Activated CD4-positive, alpha-beta T cell treated with anti-CD3 and anti-CD28 coated beads for 4 hours (primary cell): ENCODE results near the gene MAP6.
"Not testable (repeated sequence)": the region's sequence is repeated elsewhere in the genome, so short reads cannot be mapped to it uniquely, and the experiment has no call there.

ENCODE experiments used
- DNase-seq, 2 donors: peaks; one replicate each; pipeline ENCODE4 v3.0.0-alpha.2; 2020

Gene MAP6

GRCh38 chr11:75668451-75669297 lies at the start of gene MAP6:
TSS of gene MAP6 (minus strand) at chr11:75669038. CDS start at chr11:75668369, 669 bp downstream.
- DNase-seq: no peak

- no peak for DNase-seq
Measured at GRCh38 chr11:75717608-75718418, 49.0 kb upstream of the MAP6 start, which contains the start of gene MOGAT2. TSS of gene MOGAT2 (plus strand) at chr11:75717838. CDS start at chr11:75717889, 51 bp downstream.

- no peak for DNase-seq
Measured at GRCh38 chr11:75716659-75717058, 47.8 kb upstream of the MAP6 start.

GRCh38 chr11:75715688-75716087 lies 46.9 kb upstream of the MAP6 start:
- DNase-seq: no peak

- no peak for DNase-seq
Measured at GRCh38 chr11:75714211-75714610, 45.4 kb upstream of the MAP6 start.

- peak; percentile 60 to 61 for DNase-seq
Measured at GRCh38 chr11:75706260-75706729, 37.5 kb upstream of the MAP6 start.

GRCh38 chr11:75705541-75705940 lies 36.7 kb upstream of the MAP6 start:
- DNase-seq: no peak

GRCh38 chr11:75703695-75704237 lies 34.9 kb upstream of the MAP6 start:
- no peak for DNase-seq

GRCh38 chr11:75700940-75701339 lies 32.1 kb upstream of the MAP6 start:
- no peak for DNase-seq

GRCh38 chr11:75697906-75698581 lies 29.2 kb upstream of the MAP6 start:
- DNase-seq: no peak

GRCh38 chr11:75691804-75692203 lies 23.0 kb upstream of the MAP6 start:
- no peak for DNase-seq

GRCh38 chr11:75689863-75690609 lies 21.2 kb upstream of the MAP6 start:
- no peak for DNase-seq

- not testable (repeated sequence) for DNase-seq
Measured at GRCh38 chr11:75683856-75684255, 15.0 kb upstream of the MAP6 start.

- no peak for DNase-seq
Measured at GRCh38 chr11:75679566-75679965, 10.7 kb upstream of the MAP6 start.

- DNase-seq: no peak
Measured at GRCh38 chr11:75678620-75679259, 9.9 kb upstream of the MAP6 start.

GRCh38 chr11:75677909-75678308 lies 9.1 kb upstream of the MAP6 start:
- no peak for DNase-seq

- DNase-seq: no peak
Measured at GRCh38 chr11:75677275-75677674, 8.4 kb upstream of the MAP6 start.

GRCh38 chr11:75673977-75674582 lies 5.2 kb upstream of the MAP6 start:
- no peak for DNase-seq

GRCh38 chr11:75667831-75668450 lies 897 bp downstream of the MAP6 start:
- DNase-seq: no peak

GRCh38 chr11:75667255-75667830 lies 1.5 kb downstream of the MAP6 start:
- DNase-seq: no peak
